Suppressor macrophage (primary cell): ENCODE measurements around the gene CCDC191.

Source experiments
- DNase-seq, 4 experiments: peaks; one replicate each; pipeline ENCODE4 v3.0.0-alpha.2; 2020 to 2022

Gene CCDC191

DNA sequence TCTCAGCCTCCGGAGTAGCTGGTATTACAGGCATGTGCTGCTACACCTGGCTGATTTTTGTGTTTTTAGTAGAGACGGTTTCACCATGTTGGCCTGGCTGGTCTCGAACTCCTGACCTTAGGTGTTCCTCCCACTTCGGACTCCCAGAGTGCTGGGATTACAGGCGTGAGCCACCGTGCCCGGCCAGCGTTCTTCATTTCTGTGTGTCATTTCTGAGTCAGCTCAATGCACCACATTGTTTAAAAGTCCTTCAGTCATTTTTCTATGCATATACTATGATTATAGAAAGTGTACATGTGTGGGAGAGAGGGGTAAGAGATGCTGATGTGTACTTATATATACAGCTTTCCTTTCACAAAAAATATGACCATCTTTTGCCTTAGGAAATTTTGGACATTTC, 2.3 kb upstream of the CCDC191 start:
- DNase-seq: no peak

DNA sequence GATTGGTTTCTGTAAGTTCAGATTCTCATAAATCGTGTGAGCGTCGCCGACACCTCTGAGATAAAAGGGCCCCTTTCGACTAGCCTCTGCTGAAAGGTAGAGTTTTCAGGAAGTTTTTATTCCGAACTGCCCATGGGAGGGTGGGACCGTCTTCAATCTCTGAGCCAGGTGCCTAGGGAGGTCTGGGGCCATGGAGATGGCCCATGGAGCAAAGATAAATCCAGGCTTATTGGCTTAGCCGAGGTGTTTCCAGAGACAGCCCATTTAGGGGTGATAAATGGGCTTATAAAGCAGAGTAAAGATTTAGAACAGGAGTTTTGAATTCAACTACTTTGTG, 653 bp upstream of the CCDC191 start:
- DNase-seq: no peak

DNA sequence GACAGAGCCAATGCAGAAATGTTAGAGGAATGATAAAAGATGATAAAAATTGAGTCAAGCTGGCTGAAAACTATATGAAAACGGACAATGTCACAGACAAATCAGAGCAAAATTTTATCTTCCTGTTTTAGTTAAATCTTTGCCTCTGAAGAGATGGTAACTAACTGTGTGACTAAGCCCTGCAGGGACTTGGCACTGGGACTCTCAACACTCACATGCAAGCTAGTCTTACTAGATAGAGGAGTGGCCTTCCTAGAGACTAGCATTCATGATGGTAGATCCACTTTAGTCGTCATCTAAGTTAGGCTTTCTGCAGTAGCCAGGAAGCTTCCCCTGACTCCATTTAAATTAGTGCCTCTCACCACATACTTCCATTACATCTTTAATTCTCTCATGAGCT, 4.1 kb downstream of the CCDC191 start:
- no peak for DNase-seq

DNA sequence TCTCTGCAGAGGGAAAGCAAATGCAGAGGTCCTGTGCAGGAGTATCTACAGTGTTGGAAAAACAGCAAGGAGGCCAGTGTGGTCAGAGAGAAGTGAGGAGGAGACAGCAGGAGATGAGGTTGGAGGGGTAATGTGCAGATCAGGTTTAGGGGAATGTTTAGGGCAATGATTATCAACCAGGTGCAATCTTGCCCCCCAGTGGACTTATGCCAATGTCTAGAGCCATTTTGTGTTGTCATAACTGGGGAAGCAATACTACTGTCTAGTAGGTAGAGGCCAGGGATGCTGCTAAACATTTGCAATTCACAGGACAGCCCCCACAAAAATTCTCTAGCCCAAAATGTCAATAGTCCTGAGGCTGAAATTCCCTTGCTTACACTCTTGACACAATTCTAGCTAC, 13.1 kb downstream of the CCDC191 start:
- DNase-seq: no peak

DNA sequence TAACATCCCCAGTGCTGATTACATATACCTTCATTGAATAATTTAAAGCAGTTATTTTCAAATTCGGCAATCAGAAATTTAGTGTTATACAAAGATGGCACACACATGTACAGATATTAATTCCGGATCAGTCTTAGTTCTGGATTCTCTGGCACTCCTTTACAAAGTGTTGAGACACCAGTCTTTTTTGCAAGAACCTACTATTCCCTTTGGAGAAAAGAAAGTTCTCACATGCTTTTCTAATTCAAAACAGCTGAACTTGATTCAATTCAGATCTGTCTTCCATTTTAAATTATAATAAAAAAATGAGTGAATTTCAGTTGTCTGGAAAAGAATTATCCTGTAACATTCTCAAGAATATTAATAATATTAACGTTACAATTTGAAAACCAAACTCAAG, 20.4 kb downstream of the CCDC191 start:
- DNase-seq: no peak

- no peak for DNase-seq
Observed at GRCh38 chr3:114034787-114035545, 21.4 kb downstream of the CCDC191 start.

- DNase-seq: no peak
Observed at GRCh38 chr3:114034211-114034610, 22.1 kb downstream of the CCDC191 start.

- no peak for DNase-seq
Observed at GRCh38 chr3:114033721-114034120, 22.6 kb downstream of the CCDC191 start.

GRCh38 chr3:114026331-114026730, 30.0 kb downstream of the CCDC191 start:
- DNase-seq: no peak

DNA sequence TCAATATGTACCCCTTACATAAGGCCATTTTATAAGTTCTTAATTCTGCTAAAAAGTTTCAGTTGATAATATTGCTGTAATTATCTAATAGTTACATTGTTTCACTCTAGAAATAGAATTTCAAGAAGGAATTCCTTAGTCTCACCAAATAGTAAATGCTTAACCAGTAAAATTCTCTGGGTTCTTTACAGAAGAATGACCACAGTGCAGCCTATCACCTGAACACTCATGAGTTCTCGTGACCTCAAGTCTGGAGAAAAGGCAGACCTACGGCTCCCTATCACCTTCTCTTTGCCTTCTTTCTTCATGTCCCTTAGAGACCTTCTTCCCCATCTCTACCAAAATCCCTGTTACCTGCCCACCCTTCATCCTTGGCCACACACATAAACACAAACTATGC, 30.9 kb downstream of the CCDC191 start:
- DNase-seq: no peak

GRCh38 chr3:114022145-114022802, 34.1 kb downstream of the CCDC191 start:
- no peak for DNase-seq

- DNase-seq: no peak
Observed at GRCh38 chr3:114020907-114021306, 35.4 kb downstream of the CCDC191 start.

GRCh38 chr3:114019486-114019885, 36.8 kb downstream of the CCDC191 start:
- no peak for DNase-seq

- no peak for DNase-seq
Observed at GRCh38 chr3:114014211-114014610, 42.1 kb downstream of the CCDC191 start.

DNA sequence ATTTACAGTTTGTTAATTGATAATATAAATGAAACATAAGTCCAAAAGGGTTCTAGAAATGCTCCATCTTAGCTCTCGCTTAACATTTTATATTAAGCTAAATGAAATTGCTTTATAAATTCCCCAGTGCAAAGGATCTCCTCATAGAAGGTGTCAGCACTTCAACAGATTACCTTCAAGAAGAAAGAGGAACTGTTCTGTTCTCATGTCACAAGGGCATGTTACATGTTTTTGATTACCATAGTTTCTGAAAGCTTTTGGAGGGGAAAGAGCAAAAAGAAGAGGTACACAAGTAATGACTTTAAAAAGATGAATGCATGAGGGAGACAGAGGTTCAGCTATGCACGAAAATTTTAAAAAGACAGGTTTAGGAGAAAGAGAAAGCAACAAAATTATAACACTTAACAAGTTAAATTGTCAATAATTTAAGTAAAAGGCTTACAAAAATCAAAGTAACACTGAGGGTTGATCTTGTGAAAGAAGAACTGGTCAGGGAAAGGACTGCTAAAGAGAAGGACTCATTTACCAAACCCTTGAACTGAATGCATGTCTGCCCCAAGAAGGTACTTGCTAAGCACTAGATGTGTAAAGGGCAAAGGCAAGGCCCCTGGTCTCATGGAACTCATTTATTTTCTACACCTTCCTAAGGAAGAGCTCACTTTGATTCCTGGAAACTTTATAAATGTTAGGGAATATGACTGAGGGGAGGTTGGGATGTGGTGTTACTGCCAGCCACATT, 45.1 kb downstream of the CCDC191 start:
- DNase-seq: peak in 2 of 4 experiments; percentile 2

DNA sequence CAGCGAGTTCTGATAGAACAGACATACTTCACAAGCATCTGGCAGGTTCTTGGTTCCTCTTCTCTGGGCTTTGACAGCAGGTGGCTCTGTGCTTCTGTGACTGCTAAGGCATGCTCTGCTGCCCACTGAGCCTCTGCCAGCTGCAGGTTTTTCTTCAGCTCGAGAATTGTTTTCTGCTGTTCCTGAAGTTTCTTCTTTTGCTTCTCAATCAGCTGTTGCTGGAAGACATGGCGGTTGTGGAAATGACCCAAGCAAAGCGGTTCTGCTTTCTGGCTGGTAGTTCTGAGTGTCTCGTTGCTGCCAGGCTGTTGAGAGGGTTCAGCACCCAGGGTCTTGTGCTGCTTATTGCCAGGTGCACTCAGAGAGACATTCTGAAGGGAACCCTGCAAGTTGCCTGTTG, 50.8 kb downstream of the CCDC191 start:
- no peak for DNase-seq

DNA sequence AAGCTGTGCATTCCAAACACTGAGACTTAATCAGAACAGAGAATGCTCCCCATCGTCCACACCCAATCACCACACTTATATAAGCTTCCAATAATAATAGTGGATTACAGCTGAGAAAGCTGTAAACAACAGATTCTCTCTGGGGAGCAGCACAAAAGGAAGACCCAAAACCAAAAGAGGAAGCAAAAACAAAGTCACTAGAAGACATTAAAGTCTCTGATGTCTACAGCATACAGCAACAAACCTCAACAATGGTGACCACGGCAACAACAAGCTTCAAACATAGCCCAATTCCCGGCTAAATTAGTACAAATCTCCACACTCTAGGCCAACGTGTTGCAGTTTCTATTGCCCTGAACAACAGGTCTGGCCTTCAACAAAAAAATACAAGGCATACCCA, 70.8 kb downstream of the CCDC191 start:
- DNase-seq: peak in 3 of 4 experiments; percentile 2 to 22 (median 7)

DNA sequence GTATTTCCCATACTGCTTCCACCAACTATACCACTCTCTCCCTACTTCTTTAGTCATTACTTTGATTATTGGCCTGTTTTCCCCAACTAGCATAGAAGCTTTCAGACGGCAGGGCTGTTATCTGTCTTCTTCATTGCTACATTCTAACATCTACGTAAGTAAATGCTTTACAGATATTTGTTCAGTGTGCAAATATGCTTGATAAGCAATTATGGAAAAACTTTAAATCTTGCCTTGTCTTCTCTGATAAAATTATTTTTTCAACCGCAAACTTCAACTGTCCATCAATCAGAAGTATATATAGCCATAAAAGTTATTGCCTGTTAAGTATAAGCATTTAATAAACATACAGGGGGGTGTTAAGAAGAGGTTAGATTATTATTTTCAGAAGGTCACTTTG, 72.8 kb downstream of the CCDC191 start:
- no peak for DNase-seq

DNA sequence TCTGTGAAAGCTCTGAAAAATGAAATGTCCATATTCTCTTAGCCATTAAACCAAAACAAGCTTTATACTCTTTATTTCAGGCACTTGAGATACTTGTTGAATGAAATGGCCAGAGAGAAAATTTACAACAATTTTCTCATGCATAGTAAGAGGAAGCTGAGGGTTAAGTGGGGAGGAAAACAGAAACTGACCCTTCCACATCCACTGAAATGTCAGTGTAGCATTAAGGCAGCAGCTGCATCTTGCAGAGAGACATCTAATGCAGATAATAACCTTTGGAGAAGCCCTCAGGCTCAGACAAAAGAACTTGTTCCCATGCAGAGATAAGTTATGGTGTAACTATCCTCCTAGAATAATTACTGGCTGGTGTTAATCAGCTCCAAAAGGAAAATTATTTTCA, 74.5 kb downstream of the CCDC191 start:
- no peak for DNase-seq

- DNase-seq: no peak
Observed at GRCh38 chr3:113979916-113980315, 76.4 kb downstream of the CCDC191 start.

DNA sequence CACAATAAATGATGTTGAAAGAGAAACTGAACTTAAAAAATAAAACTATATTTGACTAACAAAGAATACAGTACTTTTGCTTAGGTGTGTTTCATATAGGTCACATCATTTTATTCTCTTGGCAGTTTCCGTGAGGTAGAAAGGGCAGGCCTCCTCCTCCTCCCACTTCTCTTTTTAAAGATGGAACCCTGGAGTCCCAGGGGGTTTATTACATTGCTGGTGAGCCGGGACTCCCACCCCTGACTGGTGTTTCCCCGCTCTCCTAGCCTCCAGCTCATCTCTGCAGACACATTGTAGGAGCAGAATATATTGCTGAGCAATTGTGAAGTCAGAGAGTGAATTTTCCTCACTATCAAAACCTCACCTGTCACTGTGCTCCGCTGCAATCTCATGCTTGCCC, 78.5 kb downstream of the CCDC191 start:
- no peak for DNase-seq

- DNase-seq: no peak
Observed at GRCh38 chr3:113968986-113969385, 87.3 kb downstream of the CCDC191 start.

DNA sequence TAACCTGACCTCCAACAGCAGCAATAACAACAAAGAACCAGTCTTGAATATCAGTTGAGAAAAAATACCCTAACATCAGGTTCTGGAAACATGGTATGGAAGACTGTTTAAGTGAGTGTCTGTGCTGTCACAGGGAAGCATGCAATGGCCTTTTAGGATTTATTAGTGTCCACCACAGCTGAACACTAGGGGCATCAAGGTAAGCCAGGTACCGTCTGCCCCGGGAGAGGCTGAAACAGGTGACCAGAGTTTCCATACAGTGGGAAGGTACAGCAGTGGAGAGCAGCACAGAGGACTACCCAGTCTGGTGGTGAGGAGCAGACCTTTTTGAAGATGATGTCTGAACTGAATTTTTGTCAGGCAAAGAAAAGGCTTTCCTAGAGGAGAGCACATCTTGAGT, 90.2 kb downstream of the CCDC191 start:
- no peak for DNase-seq

- no peak for DNase-seq
Observed at GRCh38 chr3:113963879-113964278, 92.4 kb downstream of the CCDC191 start.
